H1 (cell line): ENCODE data around the gene SLC38A10. TPM values are rescaled to one million over a fixed set of nuclear protein-coding genes. Genes with fewer than 3 reads are reported as not detected.

Experiments
- RBBP5 ChIP-seq: IDR thresholded peaks from 2 replicates; pipeline ENCODE4 v1.7.1; 2012; ENCODE audit warnings: low read depth, mild to moderate bottlenecking, inconsistent platforms, low read length, moderate library complexity, borderline replicate concordance
- polyA plus RNA-seq, 7 experiments: library from polyadenylated mRNA; depleted of rRNA in 3 of 7; stranded (reverse) in 5 of 7; unstranded in 2 of 7; fragments of >200 nt in 5 of 7; fragments of 200-250 nt in 2 of 7; gene quantifications; 1 replicate in 5 of 7; 2 replicates in 1 of 7; 4 replicates in 1 of 7; pipeline versions ENCODE4 v1.2.1 to v1.2.3, GENCODE V29; 2011 to 2013; ENCODE audit warnings: missing spikeins in 2 of 7, mixed read lengths in 2 of 7
- total RNA-seq: library from RNA; stranded (reverse); fragmentation: NEBNext Ultra II Directional; extraction: Animal tissue kit (Norgen Biotek cat#: 25700); gene quantifications from 2 replicates; pipeline ENCODE4 v1.2.1, GENCODE V29; 2021
- TF ChIP-seq, protein P1 (sequence below): IDR thresholded peaks from 2 replicates; pipeline ENCODE4 v1.6.1; 2012; ENCODE audit warnings: inconsistent platforms

The SLC38A10 gene
- total and polyA plus RNA-seq, 2 of the 8 experiments (the other 6 are each of a cell fraction or from before 2014, with no cell fraction given), result 26.4 to 41.0 TPM

DNA sequence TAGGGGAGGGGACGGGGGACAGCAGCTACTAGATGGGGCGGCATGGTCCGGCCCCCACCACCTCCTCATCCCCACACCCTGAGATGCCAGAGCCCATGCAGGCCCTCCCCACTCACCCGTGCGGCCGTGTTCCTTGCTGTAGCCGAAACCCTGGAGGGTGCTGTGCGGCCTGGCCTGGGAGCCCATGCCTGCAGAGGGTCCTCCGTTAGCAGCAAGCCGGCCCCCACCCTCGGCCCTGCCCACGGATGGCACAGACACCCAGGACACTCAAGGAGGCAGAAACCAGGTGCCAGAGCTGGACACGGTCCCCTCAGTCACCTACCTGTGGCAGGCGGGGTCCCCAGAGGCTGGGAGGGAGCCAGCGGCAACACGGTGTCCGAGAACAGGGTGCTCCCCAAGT is 61.8 kb downstream of the SLC38A10 start (continued):
- no peak for TF ChIP-seq RBBP5
- TF ChIP-seq, protein P1, sequence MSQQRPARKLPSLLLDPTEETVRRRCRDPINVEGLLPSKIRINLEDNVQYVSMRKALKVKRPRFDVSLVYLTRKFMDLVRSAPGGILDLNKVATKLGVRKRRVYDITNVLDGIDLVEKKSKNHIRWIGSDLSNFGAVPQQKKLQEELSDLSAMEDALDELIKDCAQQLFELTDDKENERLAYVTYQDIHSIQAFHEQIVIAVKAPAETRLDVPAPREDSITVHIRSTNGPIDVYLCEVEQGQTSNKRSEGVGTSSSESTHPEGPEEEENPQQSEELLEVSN, result no peak
